Neuronal stem cell (in vitro differentiated cells): ENCODE data around the gene ANXA3.

Experiments used
- DNase-seq: peaks from one replicate; pipeline ENCODE4 v3.0.0-alpha.2; 2013; ENCODE audit warnings: low spot score
- H2AFZ ChIP-seq: one replicate; pipeline ENCODE4 v1.6.1; 2013; ENCODE audit warnings: mild to moderate bottlenecking, low read length, inconsistent platforms
- H2AK5ac ChIP-seq: 2 replicates; pipeline ENCODE4 v1.6.1; 2013; ENCODE audit warnings: low read depth, mild to moderate bottlenecking, inconsistent platforms, low read length, moderate library complexity, mixed read lengths
- H2BK120ac ChIP-seq: 2 replicates; pipeline ENCODE4 v1.6.1; 2013; ENCODE audit warnings: low read depth, mild to moderate bottlenecking, inconsistent platforms, low read length, moderate library complexity, mixed read lengths
- H2BK12ac ChIP-seq: one replicate; pipeline ENCODE4 v1.6.1; 2013; ENCODE audit warnings: low read length, inconsistent platforms
- H2BK15ac ChIP-seq: 2 replicates; pipeline ENCODE4 v1.6.1; 2013; ENCODE audit warnings: mild to moderate bottlenecking, low read length, inconsistent platforms, mixed read lengths
- H2BK5ac ChIP-seq: one replicate; pipeline ENCODE4 v1.6.1; 2013; ENCODE audit warnings: inconsistent platforms, mild to moderate bottlenecking, low read length, moderate library complexity
- H3K14ac ChIP-seq: one replicate; pipeline ENCODE4 v1.6.1; 2013; ENCODE audit warnings: low read length, inconsistent platforms
- H3K18ac ChIP-seq: 2 replicates; pipeline ENCODE4 v1.6.1; 2013; ENCODE audit warnings: low read length, inconsistent platforms
- H3K23ac ChIP-seq: 2 replicates; pipeline ENCODE4 v1.6.1; 2013; ENCODE audit warnings: low read depth, mild to moderate bottlenecking, mixed read lengths, low read length, inconsistent platforms; ENCODE audit not compliant: poor library complexity
- H3K27ac ChIP-seq: replicated peaks from 3 replicates; pipeline ENCODE4 v1.5.1; 2013; ENCODE audit warnings: low read length, inconsistent platforms
- H3K27me3 ChIP-seq, 3 experiments: 2 replicates each; pipeline ENCODE4 v1.6.1; 2013; ENCODE audit warnings: low read length in 3 of 3, mild to moderate bottlenecking in 2 of 3, inconsistent platforms in 1 of 3, low read depth in 1 of 3, mixed read lengths in 1 of 3, moderate library complexity in 1 of 3; ENCODE audit not compliant: control insufficient read depth in 3 of 3, insufficient read depth in 3 of 3
- H3K36me3 ChIP-seq, 2 donors: replicated peaks in 1 of 2; 2 replicates each; pipeline ENCODE4 v1.6.1; 2013; ENCODE audit warnings: low read length in 2 of 2; ENCODE audit not compliant: control insufficient read depth in 2 of 2, insufficient read depth in 2 of 2
- H3K4ac ChIP-seq: 2 replicates; pipeline ENCODE4 v1.6.1; 2013; ENCODE audit warnings: inconsistent platforms, mild to moderate bottlenecking, low read length, moderate library complexity
- H3K4me1 ChIP-seq, 2 donors: 1 replicate in 1 of 2; 2 replicates in 1 of 2; pipeline ENCODE4 v1.6.1; 2013; ENCODE audit warnings: low read length in 2 of 2, low read depth in 1 of 2; ENCODE audit not compliant: control insufficient read depth in 2 of 2, insufficient read depth in 1 of 2
- H3K4me2 ChIP-seq: one replicate; pipeline ENCODE4 v1.6.1; 2013; ENCODE audit warnings: mild to moderate bottlenecking, low read length, inconsistent platforms; ENCODE audit not compliant: insufficient read depth, poor library complexity, severe bottlenecking
- H3K4me3 ChIP-seq, 2 donors: 2 replicates each; pipeline ENCODE4 v1.5.1; 2013; ENCODE audit warnings: low read length in 2 of 2, mild to moderate bottlenecking in 2 of 2, inconsistent platforms in 1 of 2, moderate library complexity in 1 of 2
- H3K79me1 ChIP-seq: one replicate; pipeline ENCODE4 v1.6.1; 2013; ENCODE audit warnings: low read depth, mild to moderate bottlenecking, inconsistent platforms, low read length, moderate library complexity
- H3K9ac ChIP-seq: one replicate; pipeline ENCODE4 v1.6.1; 2013; ENCODE audit warnings: mild to moderate bottlenecking, low read depth, low read length, inconsistent platforms; ENCODE audit not compliant: poor library complexity
- H3K9me3 ChIP-seq, 2 donors: replicated peaks in 1 of 2; 2 replicates each; pipeline versions ENCODE3 to v1.6.1; 2013; ENCODE audit warnings: low read length in 2 of 2, mild to moderate bottlenecking in 2 of 2, inconsistent platforms in 1 of 2, low read depth in 1 of 2, mixed read lengths in 1 of 2, moderate library complexity in 1 of 2; ENCODE audit not compliant: control insufficient read depth in 2 of 2, insufficient read depth in 1 of 2
- H4K8ac ChIP-seq: one replicate; pipeline ENCODE4 v1.6.1; 2013; ENCODE audit warnings: low read depth, mild to moderate bottlenecking, inconsistent platforms, low read length, moderate library complexity
- H4K91ac ChIP-seq: one replicate; pipeline ENCODE4 v1.6.1; 2013; ENCODE audit warnings: low read length, low read depth, mild to moderate bottlenecking, inconsistent platforms; ENCODE audit not compliant: poor library complexity
- WGBS, 2 donors: extraction: QIAGEN DNeasy Blood & Tissue Kit; methylation state at CpG; one replicate each; pipeline ENCODE4 v1.1.7; 2013; ENCODE audit warnings: missing lambda C conversion rate in 2 of 2, mixed read lengths in 1 of 2; ENCODE audit not compliant: insufficient read length in 2 of 2, insufficient replicate concordance in 1 of 2; ENCODE audit errors: extremely low coverage in 2 of 2; 5-methylcytosine and 5-hydroxymethylcytosine counted together

The ANXA3 gene

DNA sequence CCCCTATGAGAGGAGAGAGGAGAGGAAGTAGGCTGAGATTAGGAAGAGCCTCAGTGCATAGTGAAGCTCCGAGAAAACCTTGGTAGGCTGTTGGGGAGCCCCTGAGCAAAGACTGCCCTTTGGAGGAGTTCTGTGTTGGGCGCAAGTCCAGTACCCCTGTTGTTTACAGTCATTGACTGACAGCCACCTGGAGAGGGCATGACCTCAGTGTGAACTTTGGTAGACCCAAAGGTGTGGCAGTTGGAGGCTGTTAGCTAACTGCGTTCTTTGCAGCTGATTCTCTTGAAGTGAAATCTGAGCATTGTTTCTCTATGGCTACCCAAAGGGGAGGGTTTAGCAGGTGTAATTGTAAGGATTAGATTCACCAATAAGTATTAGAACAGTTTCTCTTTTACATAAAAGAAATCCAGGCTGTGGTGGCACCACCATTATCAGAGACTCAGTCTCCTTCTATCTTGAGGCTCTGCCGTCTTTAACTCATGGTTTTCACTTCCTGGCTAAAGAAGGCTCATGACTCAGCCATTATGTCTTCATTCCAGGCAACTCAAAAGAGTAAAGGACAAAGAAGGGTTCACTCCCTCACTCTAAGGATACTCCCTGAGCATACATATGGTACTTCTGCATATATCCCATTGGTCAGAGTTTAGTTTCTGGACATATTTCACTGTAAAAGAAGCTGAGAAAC is 33.4 kb downstream of the ANXA3 start:
- no peak overlapping the region for H3K4me2 ChIP-seq
- H2BK12ac ChIP-seq = no peak overlapping the region
- H3K23ac ChIP-seq = no peak overlapping the region
- no peak overlapping the region for H3K4me3 ChIP-seq
- H2BK5ac ChIP-seq = no peak overlapping the region
- no peak for DNase-seq
- H3K18ac ChIP-seq = no peak overlapping the region
- H3K4ac ChIP-seq = no peak overlapping the region
- H3K4me1 ChIP-seq = peaks cover 2 to 5% of the 10 kb centered on the region in 2 donors
- H3K9me3 ChIP-seq = no peaks in the 10 kb centered on the region
- no peak overlapping the region for H4K8ac ChIP-seq
- no peak overlapping the region for H3K14ac ChIP-seq
- WGBS, 2 donors = no CpG with 5 or more reads among the region's 4 CpGs
- no peaks in the 10 kb centered on the region for H3K79me1 ChIP-seq
- no peak overlapping the region for H3K27ac ChIP-seq
- H2BK15ac ChIP-seq = no peak overlapping the region
- H2BK120ac ChIP-seq = no peak overlapping the region
- H2AK5ac ChIP-seq = no peak overlapping the region
- no peak overlapping the region for H3K9ac ChIP-seq
- H2AFZ ChIP-seq = no peak overlapping the region
- H3K27me3 ChIP-seq = no peaks in the 10 kb centered on the region
- no peaks in the 10 kb centered on the region for H3K36me3 ChIP-seq
- no peak overlapping the region for H4K91ac ChIP-seq

DNA sequence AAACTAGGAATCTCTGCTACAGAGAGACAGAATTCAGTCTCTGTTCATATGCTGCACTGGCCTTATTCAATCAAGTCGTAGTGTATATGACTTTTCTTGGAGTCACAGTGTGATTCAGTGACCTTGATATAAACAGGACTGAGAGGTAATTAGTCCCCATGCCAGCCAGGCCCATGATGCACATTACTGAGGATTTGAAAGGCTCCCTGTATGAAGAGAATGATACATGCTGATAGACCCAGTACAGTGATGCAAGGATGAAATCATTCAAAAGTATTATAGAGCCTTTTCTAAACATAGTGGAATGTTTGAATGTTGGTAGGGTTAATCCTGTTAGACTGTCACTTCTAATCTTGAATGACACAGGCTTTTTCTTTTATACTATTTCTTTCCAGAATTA is 34.1 kb downstream of the ANXA3 start:
- no peaks in the 10 kb centered on the region for H3K36me3 ChIP-seq
- H3K4me1 ChIP-seq = peaks cover 2 to 5% of the 10 kb centered on the region in 2 donors
- H2BK120ac ChIP-seq = no peak overlapping the region
- no peak overlapping the region for H2BK5ac ChIP-seq
- no peak overlapping the region for H2BK15ac ChIP-seq
- no peaks in the 10 kb centered on the region for H3K9me3 ChIP-seq
- no peak overlapping the region for H4K8ac ChIP-seq
- no peak overlapping the region for H2AK5ac ChIP-seq
- WGBS, 2 donors = no CpG with 5 or more reads among the region's 1 CpG
- H3K27ac ChIP-seq = no peak overlapping the region
- no peak overlapping the region for H3K4me3 ChIP-seq
- no peak overlapping the region for H3K14ac ChIP-seq
- H3K27me3 ChIP-seq = no peaks in the 10 kb centered on the region
- H2BK12ac ChIP-seq = no peak overlapping the region
- H3K23ac ChIP-seq = no peak overlapping the region
- no peak overlapping the region for H3K4me2 ChIP-seq
- DNase-seq = no peak
- H3K9ac ChIP-seq = no peak overlapping the region
- H2AFZ ChIP-seq = no peak overlapping the region
- no peak overlapping the region for H4K91ac ChIP-seq
- H3K4ac ChIP-seq = no peak overlapping the region
- no peak overlapping the region for H3K18ac ChIP-seq
- H3K79me1 ChIP-seq = no peaks in the 10 kb centered on the region

- Histone ChIP-seq H3K14ac (no peak overlapping the region), H2BK12ac (no peak overlapping the region)
These were observed 37.5 kb downstream of the ANXA3 start for GRCh38 chr4:78588894-78589545.

GRCh38 chr4:78591404-78591803 is 39.8 kb downstream of the ANXA3 start:
- H2AK5ac ChIP-seq = no peak overlapping the region
- no peak overlapping the region for H3K14ac ChIP-seq
- no peak overlapping the region for H4K8ac ChIP-seq
- no peak overlapping the region for H3K4me3 ChIP-seq
- no peak overlapping the region for H3K23ac ChIP-seq
- no peak for DNase-seq
- H3K4ac ChIP-seq = no peak overlapping the region
- H3K4me1 ChIP-seq = peaks cover 0 to 5% of the 10 kb centered on the region in 2 donors
- H2BK15ac ChIP-seq = no peak overlapping the region
- H3K36me3 ChIP-seq = peaks cover 0 to 2% of the 10 kb centered on the region in 2 donors
- no peak overlapping the region for H3K18ac ChIP-seq
- H3K4me2 ChIP-seq = no peak overlapping the region
- no CpG with 5 or more reads among the region's 2 CpGs for WGBS, 2 donors
- H3K27me3 ChIP-seq = no peaks in the 10 kb centered on the region
- no peak overlapping the region for H3K27ac ChIP-seq
- no peak overlapping the region for H2BK120ac ChIP-seq
- no peak overlapping the region for H3K9ac ChIP-seq
- H2AFZ ChIP-seq = no peak overlapping the region
- H2BK5ac ChIP-seq = no peak overlapping the region
- no peaks in the 10 kb centered on the region for H3K79me1 ChIP-seq
- no peak overlapping the region for H4K91ac ChIP-seq
- H3K9me3 ChIP-seq = no peaks in the 10 kb centered on the region
- no peak overlapping the region for H2BK12ac ChIP-seq

More at GRCh38 chr4:78588894-78589545, 37.5 kb downstream of the ANXA3 start:
- Histone ChIP-seq H3K23ac (no peak overlapping the region), H3K4me1 (peaks cover 2 to 5% of the 10 kb centered on the region in 2 donors), H3K4me2 (no peak overlapping the region), H3K27ac (no peak overlapping the region), H2BK5ac (no peak overlapping the region), H3K27me3 (no peaks in the 10 kb centered on the region), H3K36me3 (no peaks in the 10 kb centered on the region), H3K9ac (no peak overlapping the region), H2BK15ac (no peak overlapping the region), H4K91ac (no peak overlapping the region), H4K8ac (no peak overlapping the region), H2BK120ac (no peak overlapping the region), H3K79me1 (no peaks in the 10 kb centered on the region), H2AK5ac (no peak overlapping the region), H3K4ac (no peak overlapping the region), H2AFZ (no peak overlapping the region), H3K18ac (no peak overlapping the region), H3K9me3 (no peaks in the 10 kb centered on the region), H3K4me3 (no peak overlapping the region)
- no CpG with 5 or more reads among the region's 4 CpGs for WGBS, 2 donors
- DNase-seq = no peak
